Activated CD4-positive, CD25-positive, alpha-beta regulatory T cell treated with anti-CD3 and anti-CD28 coated beads, Interleukin-2, amount 50 U/mL, for 24 hours (primary cell): Measurements from ENCODE around the gene UBR2.
"Not testable (repeated sequence)": the region's sequence is repeated elsewhere in the genome, so short reads cannot be mapped to it uniquely, and the experiment has no call there.

ENCODE experiments used
- ATAC-seq, 2 donors: fragments of 150-1000 bp; cut with Tn5 transposase; one replicate each; pipeline ENCODE4 v1.10.0; 2021; ENCODE audit warnings: mild to moderate bottlenecking in 1 of 2, moderate library complexity in 1 of 2

The UBR2 gene

GRCh38 chr6:42729731-42730130 lies 165.9 kb downstream of the UBR2 start:
- ATAC-seq: no peak

GRCh38 chr6:42733867-42734481 lies 170.1 kb downstream of the UBR2 start:
- ATAC-seq: not testable (repeated sequence)

- ATAC-seq: no peak
These were observed 172.1 kb downstream of the UBR2 start for GRCh38 chr6:42735976-42736375.

- no peak for ATAC-seq
These were observed 176.9 kb downstream of the UBR2 start for GRCh38 chr6:42740725-42741124.

GRCh38 chr6:42742116-42742894 lies 178.5 kb downstream of the UBR2 start:
- no peak for ATAC-seq
